ENCODE results near the gene SOCS4.
"Not testable (repeated sequence)": the region's sequence is repeated elsewhere in the genome, so short reads cannot be mapped to it uniquely, and the experiment has no call there.

Gene SOCS4

GRCh38 chr14:55051423-55052268 is 24.6 kb downstream of the SOCS4 start, which contains the start of gene MAPK1IP1L:
Gene MAPK1IP1L, plus strand, starts transcription at chr14:55051647. Its CDS starts 10,037 bp downstream, at chr14:55061684.
- peak; percentile 71 for DNase-seq (ENCODE audit: low read depth, low spot score)

GRCh38 chr14:55052269-55052930 is 25.4 kb downstream of the SOCS4 start:
- DNase-seq (ENCODE audit: low read depth, low spot score): no peak

GRCh38 chr14:55053018-55053417 is 26.0 kb downstream of the SOCS4 start:
- DNase-seq (ENCODE audit: low read depth, low spot score): no peak

- DNase-seq (ENCODE audit: low read depth, low spot score): no peak
These were observed 26.5 kb downstream of the SOCS4 start for GRCh38 chr14:55053500-55053899.

- DNase-seq (ENCODE audit: low read depth, low spot score): no peak
These were observed 27.1 kb downstream of the SOCS4 start for GRCh38 chr14:55054098-55054497.

- DNase-seq (ENCODE audit: low read depth, low spot score): no peak
These were observed 30.9 kb downstream of the SOCS4 start for GRCh38 chr14:55057919-55058318.

GRCh38 chr14:55059333-55059732 is 32.3 kb downstream of the SOCS4 start:
- DNase-seq (ENCODE audit: low read depth, low spot score): no peak

GRCh38 chr14:55062517-55063351 is 35.7 kb downstream of the SOCS4 start:
- DNase-seq (ENCODE audit: low read depth, low spot score): no peak

GRCh38 chr14:55064896-55065295 is 37.9 kb downstream of the SOCS4 start:
- DNase-seq (ENCODE audit: low read depth, low spot score): not testable (repeated sequence)

- no peak for DNase-seq (ENCODE audit: low read depth, low spot score)
These were observed 38.4 kb downstream of the SOCS4 start for GRCh38 chr14:55065411-55065810.

- DNase-seq (ENCODE audit: low read depth, low spot score): no peak
These were observed 39.2 kb downstream of the SOCS4 start for GRCh38 chr14:55066223-55066622.

GRCh38 chr14:55070981-55071411 is 44.0 kb downstream of the SOCS4 start:
- DNase-seq (ENCODE audit: low read depth, low spot score): no peak

GRCh38 chr14:55071870-55072640 is 45.0 kb downstream of the SOCS4 start:
- no peak for DNase-seq (ENCODE audit: low read depth, low spot score)

GRCh38 chr14:55073856-55074255 is 46.8 kb downstream of the SOCS4 start:
- DNase-seq (ENCODE audit: low read depth, low spot score): no peak

GRCh38 chr14:55074662-55075061 is 47.6 kb downstream of the SOCS4 start:
- no peak for DNase-seq (ENCODE audit: low read depth, low spot score)

- no peak for DNase-seq (ENCODE audit: low read depth, low spot score)
These were observed 48.7 kb downstream of the SOCS4 start for GRCh38 chr14:55075628-55076175.

- DNase-seq (ENCODE audit: low read depth, low spot score): no peak
These were observed 50.4 kb downstream of the SOCS4 start for GRCh38 chr14:55077170-55078151.

- DNase-seq (ENCODE audit: low read depth, low spot score): not testable (repeated sequence)
These were observed 52.9 kb downstream of the SOCS4 start for GRCh38 chr14:55079961-55080360.

GRCh38 chr14:55084401-55085059 is 57.5 kb downstream of the SOCS4 start:
- no peak for DNase-seq (ENCODE audit: low read depth, low spot score)
